Urinary bladder (tissue), 4 donors: ENCODE data around the gene NHS. TPM values are rescaled to one million over a fixed set of nuclear protein-coding genes. Genes with fewer than 3 reads are reported as not detected.

Experiments
- DNase-seq: peaks from one replicate; pipeline ENCODE4 v3.0.0-alpha.2; 2015; ENCODE audit errors: extremely low spot score
- H3K27ac ChIP-seq: one replicate; pipeline ENCODE4 v1.5.1; 2013; ENCODE audit warnings: low read depth, mild to moderate bottlenecking, moderate library complexity
- H3K36me3 ChIP-seq: one replicate; pipeline ENCODE4 v1.6.1; 2013; ENCODE audit warnings: mild to moderate bottlenecking, moderate library complexity; ENCODE audit not compliant: insufficient read depth
- H3K4me1 ChIP-seq: one replicate; pipeline ENCODE4 v1.6.1; 2013; ENCODE audit warnings: mild to moderate bottlenecking, moderate library complexity; ENCODE audit not compliant: insufficient read depth
- H3K4me3 ChIP-seq: one replicate; pipeline ENCODE4 v1.5.1; 2013; ENCODE audit warnings: low read depth, low read length
- WGBS: extraction: QIAGEN DNeasy Blood & Tissue Kit; methylation state at CpG from one replicate; pipeline ENCODE4 v1.1.7; 2013; 5-methylcytosine and 5-hydroxymethylcytosine counted together
- polyA plus RNA-seq: library from polyadenylated mRNA; stranded (reverse); fragments of 200-250 nt; gene quantifications from one replicate; pipeline ENCODE4 v1.2.3, GENCODE V29; 2013
- total RNA-seq: library from RNA; depleted of rRNA; stranded (reverse); fragments of >200 nt; gene quantifications from one replicate; pipeline ENCODE4 v1.2.3, GENCODE V29; 2014
- donor health status: healthy with polysubstance abuse.
- donor health status: healthy.

Gene NHS
- total and polyA plus RNA-seq, 2 donors, result 4.2 to 7.8 TPM

GRCh38 chrX:17632942-17633341, 257.9 kb downstream of the NHS start:
- 42% methylated on average over 3 of the region's 3 CpGs for WGBS
- Histone ChIP-seq H3K4me3 (no peak overlapping the region), H3K4me1 (no peaks in the 10 kb centered on the region), H3K27ac (no peak overlapping the region), H3K36me3 (no peaks in the 10 kb centered on the region)
- no peak for DNase-seq

GRCh38 chrX:17633546-17633945, 258.5 kb downstream of the NHS start:
- Histone ChIP-seq H3K4me3 (no peak overlapping the region), H3K4me1 (no peaks in the 10 kb centered on the region), H3K36me3 (no peaks in the 10 kb centered on the region), H3K27ac (no peak overlapping the region)
- WGBS, result 60% methylated on average over 2 of the region's 2 CpGs
- DNase-seq, result no peak

- Histone ChIP-seq H3K27ac (no peak overlapping the region), H3K4me3 (no peak overlapping the region), H3K36me3 (no peaks in the 10 kb centered on the region), H3K4me1 (no peaks in the 10 kb centered on the region)
- WGBS, result 82% methylated on average over 9 of the region's 9 CpGs
- no peak for DNase-seq
Observed at GRCh38 chrX:17634542-17635207, 259.7 kb downstream of the NHS start.

- Histone ChIP-seq H3K4me3 (no peak overlapping the region), H3K36me3 (no peaks in the 10 kb centered on the region), H3K4me1 (no peaks in the 10 kb centered on the region), H3K27ac (no peak overlapping the region)
- WGBS, result 57% methylated on average over 5 of the region's 5 CpGs
- DNase-seq, result no peak
Observed at GRCh38 chrX:17635231-17635630, 260.2 kb downstream of the NHS start.

GRCh38 chrX:17637235-17637634, 262.2 kb downstream of the NHS start:
- WGBS, result 89% methylated on average over 4 of the region's 4 CpGs
- no peaks in the 10 kb centered on the region for H3K4me1 ChIP-seq
- H3K27ac ChIP-seq, result no peak overlapping the region
- H3K4me3 ChIP-seq, result no peak overlapping the region
- no peak for DNase-seq
- H3K36me3 ChIP-seq, result no peaks in the 10 kb centered on the region

GRCh38 chrX:17638731-17639130, 263.7 kb downstream of the NHS start:
- no peak for DNase-seq
- Histone ChIP-seq H3K27ac (no peak overlapping the region), H3K4me1 (no peaks in the 10 kb centered on the region), H3K4me3 (no peak overlapping the region), H3K36me3 (no peaks in the 10 kb centered on the region)
- WGBS, result 96% methylated on average over 1 of the region's 1 CpG

GRCh38 chrX:17642891-17643290, 267.9 kb downstream of the NHS start:
- H3K4me3 ChIP-seq, result no peak overlapping the region
- H3K36me3 ChIP-seq, result no peaks in the 10 kb centered on the region
- H3K27ac ChIP-seq, result no peak overlapping the region
- no peak for DNase-seq
- no peaks in the 10 kb centered on the region for H3K4me1 ChIP-seq

- Histone ChIP-seq H3K36me3 (no peaks in the 10 kb centered on the region), H3K27ac (no peak overlapping the region), H3K4me1 (no peaks in the 10 kb centered on the region), H3K4me3 (no peak overlapping the region)
- no peak for DNase-seq
Observed at GRCh38 chrX:17643528-17643927, 268.5 kb downstream of the NHS start.

- H3K27ac ChIP-seq, result no peak overlapping the region
- 90% methylated on average over 1 of the region's 1 CpG for WGBS
- DNase-seq, result no peak
Observed at GRCh38 chrX:17644001-17644400, 269.0 kb downstream of the NHS start.

GRCh38 chrX:17654116-17654515, 279.1 kb downstream of the NHS start:
- Histone ChIP-seq H3K4me1 (no peaks in the 10 kb centered on the region), H3K27ac (no peak overlapping the region), H3K36me3 (no peaks in the 10 kb centered on the region), H3K4me3 (no peak overlapping the region)
- WGBS, result 66% methylated on average over 3 of the region's 3 CpGs
- no peak for DNase-seq

More at GRCh38 chrX:17644001-17644400, 269.0 kb downstream of the NHS start:
- Histone ChIP-seq H3K4me3 (no peak overlapping the region), H3K36me3 (no peaks in the 10 kb centered on the region), H3K4me1 (no peaks in the 10 kb centered on the region)

- Histone ChIP-seq H3K4me1 (no peaks in the 10 kb centered on the region), H3K36me3 (no peaks in the 10 kb centered on the region), H3K4me3 (peak overlapping the region; percentile 12), H3K27ac (no peak overlapping the region)
- 3% methylated on average over 48 of the region's 48 CpGs for WGBS
- DNase-seq, result no peak
Observed at GRCh38 chrX:17655211-17656034, 280.4 kb downstream of the NHS start.

GRCh38 chrX:17656035-17656418, 281.0 kb downstream of the NHS start:
- no peaks in the 10 kb centered on the region for H3K4me1 ChIP-seq
- no peaks in the 10 kb centered on the region for H3K36me3 ChIP-seq
- 3% methylated on average over 36 of the region's 36 CpGs for WGBS
- peak overlapping the region; percentile 4 for H3K4me3 ChIP-seq
- no peak for DNase-seq
- H3K27ac ChIP-seq, result no peak overlapping the region

GRCh38 chrX:17656556-17656955, 281.6 kb downstream of the NHS start:
- DNase-seq, result no peak
- H3K4me3 ChIP-seq, result no peak overlapping the region
- 50% methylated on average over 16 of the region's 16 CpGs for WGBS
- no peaks in the 10 kb centered on the region for H3K4me1 ChIP-seq
- H3K27ac ChIP-seq, result no peak overlapping the region
- no peaks in the 10 kb centered on the region for H3K36me3 ChIP-seq

GRCh38 chrX:17662391-17662790, 287.4 kb downstream of the NHS start:
- 98% methylated on average over 3 of the region's 3 CpGs for WGBS
- DNase-seq, result no peak
- H3K36me3 ChIP-seq, result no peaks in the 10 kb centered on the region
- no peak overlapping the region for H3K4me3 ChIP-seq
- no peak overlapping the region for H3K27ac ChIP-seq
- H3K4me1 ChIP-seq, result no peaks in the 10 kb centered on the region
